Measurements from ENCODE around the gene SLC38A4.

SLC38A4 gene

DNA sequence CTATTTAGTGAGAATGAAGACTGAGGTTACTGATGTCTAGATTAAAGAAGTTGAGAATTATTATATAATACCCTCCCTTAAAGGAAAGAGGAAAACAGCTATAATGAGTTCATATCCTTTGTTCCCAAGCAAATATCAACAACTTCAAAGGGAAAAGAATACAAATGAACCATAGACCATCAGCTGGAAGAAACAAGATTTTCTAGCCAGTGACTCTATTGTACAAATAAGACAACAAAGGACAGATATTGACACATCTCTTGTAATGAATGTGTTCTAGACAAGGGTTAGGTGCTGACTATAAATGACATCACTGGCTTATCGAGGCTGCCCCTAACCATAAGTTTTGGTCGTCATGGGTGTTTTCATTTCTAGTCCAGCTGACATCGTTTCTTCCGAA lies 48.2 kb downstream of the SLC38A4 start:
- Histone ChIP-seq H3K36me3 (ENCODE audit: insufficient read depth, low read length) (no peaks in the 10 kb centered on the region), H3K9me3 (ENCODE audit: low read depth, low read length) (no peaks in the 10 kb centered on the region), H3K4me3 (no peak overlapping the region), H3K9ac (ENCODE audit: insufficient read length) (no peak overlapping the region), H3K27ac (no peak overlapping the region)
- no peak for DNase-seq (ENCODE audit: low read depth, low spot score)
- TF ChIP-seq FOXP2 (optimal IDR thresholded peaks at IDR 0.05; ENCODE audit: control extremely low read depth, extremely low read length, insufficient read depth) = no peak
- no peak for TF ChIP-seq EZH2 (IDR thresholded peaks at IDR 0.05)
- TF ChIP-seq POLR2AphosphoS5 (IDR thresholded peaks at IDR 0.05; ENCODE audit: borderline replicate concordance, low read depth, low read length) = no peak

DNA sequence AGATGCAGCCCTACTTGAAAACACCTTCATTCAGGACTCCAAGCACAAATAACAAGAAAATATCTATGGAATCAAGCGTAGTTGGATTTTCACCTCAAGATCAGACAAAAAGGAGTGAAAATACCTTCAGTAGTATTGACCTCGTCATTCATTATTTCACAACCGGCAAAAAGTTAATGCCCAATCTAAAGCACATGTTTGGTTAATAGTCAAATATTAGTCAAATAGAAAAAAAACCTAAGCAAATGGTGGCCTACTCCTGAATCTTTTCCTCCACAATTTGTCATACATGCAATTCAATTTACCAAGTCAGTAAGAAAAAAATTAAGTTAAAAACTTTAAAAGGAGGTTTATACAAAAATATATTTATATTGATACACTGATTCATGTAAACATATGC lies 50.0 kb downstream of the SLC38A4 start:
- Histone ChIP-seq H3K9ac (ENCODE audit: insufficient read length) (no peak overlapping the region), H3K9me3 (ENCODE audit: low read depth, low read length) (no peaks in the 10 kb centered on the region), H3K36me3 (ENCODE audit: insufficient read depth, low read length) (no peaks in the 10 kb centered on the region), H3K4me3 (no peak overlapping the region), H3K27ac (no peak overlapping the region)
- TF ChIP-seq FOXP2 (optimal IDR thresholded peaks at IDR 0.05; ENCODE audit: control extremely low read depth, extremely low read length, insufficient read depth) (no peak), POLR2AphosphoS5 (IDR thresholded peaks at IDR 0.05; ENCODE audit: borderline replicate concordance, low read depth, low read length) (no peak), EZH2 (IDR thresholded peaks at IDR 0.05) (no peak)
- DNase-seq (ENCODE audit: low read depth, low spot score) = no peak

DNA sequence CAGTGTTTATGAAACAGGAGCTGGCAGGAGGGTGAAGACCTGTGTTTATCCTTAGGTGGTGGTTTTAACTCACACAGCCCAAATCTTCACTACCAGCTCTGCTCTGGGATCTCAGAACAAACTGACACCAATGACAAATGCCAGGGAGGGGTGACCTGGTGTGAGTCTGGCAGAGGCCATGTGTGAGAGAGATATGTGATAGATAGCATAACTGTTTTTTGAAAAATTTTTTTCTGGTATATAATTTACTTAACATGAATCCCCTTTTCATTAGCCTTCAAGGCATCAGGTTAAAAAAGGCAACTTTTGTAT lies 51.5 kb downstream of the SLC38A4 start:
- Histone ChIP-seq H3K9ac (ENCODE audit: insufficient read length) (peak overlapping the region; percentile 14), H3K27ac (peak overlapping the region; percentile 4; the same call in 1 of the 2 replicates), H3K9me3 (ENCODE audit: low read depth, low read length) (no peaks in the 10 kb centered on the region), H3K36me3 (ENCODE audit: insufficient read depth, low read length) (no peaks in the 10 kb centered on the region), H3K4me3 (no peak overlapping the region)
- TF ChIP-seq POLR2AphosphoS5 (IDR thresholded peaks at IDR 0.05; ENCODE audit: borderline replicate concordance, low read depth, low read length) (no peak), FOXP2 (optimal IDR thresholded peaks at IDR 0.05; ENCODE audit: control extremely low read depth, extremely low read length, insufficient read depth) (no peak), EZH2 (IDR thresholded peaks at IDR 0.05) (no peak)
- no peak for DNase-seq (ENCODE audit: low read depth, low spot score)

DNA sequence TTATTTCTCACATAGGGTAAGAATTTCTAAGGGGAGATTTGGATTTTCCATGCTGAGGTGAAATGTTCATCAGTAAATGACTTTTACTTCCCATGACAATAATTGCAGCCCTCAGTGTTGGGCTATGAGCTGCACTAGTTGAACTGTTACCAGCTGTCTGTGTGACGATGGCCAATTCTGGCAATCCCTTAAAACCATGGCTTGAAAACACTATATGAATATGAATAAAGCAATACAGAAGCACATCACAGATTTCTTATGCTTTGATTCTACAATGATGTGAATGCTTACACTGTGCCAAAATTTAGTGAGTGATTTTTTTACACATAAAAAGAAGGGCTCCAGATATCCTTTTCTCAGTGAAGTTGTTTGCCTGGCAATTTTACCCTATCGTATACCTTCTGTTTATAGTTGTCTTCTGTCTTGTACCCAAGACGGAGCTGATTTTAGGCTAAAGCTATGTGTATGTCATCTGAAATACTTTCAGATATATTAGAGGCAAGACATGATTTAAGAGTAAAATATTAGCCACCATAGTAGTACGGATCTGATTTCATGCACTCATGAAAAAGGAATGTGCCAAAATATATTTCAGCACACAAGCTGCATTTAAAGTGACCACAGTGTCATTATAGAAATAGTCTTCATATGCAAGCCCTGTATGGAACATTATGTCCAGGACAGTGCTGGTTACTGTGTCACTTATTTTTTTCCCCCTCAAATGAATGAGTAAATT lies 52.0 kb downstream of the SLC38A4 start:
- no peak overlapping the region for H3K4me3 ChIP-seq
- DNase-seq (ENCODE audit: low read depth, low spot score) = no peak
- H3K27ac ChIP-seq = peak overlapping the region; percentile 7; the same call in 1 of the 2 replicates
- H3K9me3 ChIP-seq (ENCODE audit: low read depth, low read length) = no peaks in the 10 kb centered on the region
- H3K9ac ChIP-seq (ENCODE audit: insufficient read length) = peak overlapping the region; percentile 14
- no peaks in the 10 kb centered on the region for H3K36me3 ChIP-seq (ENCODE audit: insufficient read depth, low read length)
- no peak for TF ChIP-seq FOXP2 (optimal IDR thresholded peaks at IDR 0.05; ENCODE audit: control extremely low read depth, extremely low read length, insufficient read depth)
- no peak for TF ChIP-seq EZH2 (IDR thresholded peaks at IDR 0.05)
- no peak for TF ChIP-seq POLR2AphosphoS5 (IDR thresholded peaks at IDR 0.05; ENCODE audit: borderline replicate concordance, low read depth, low read length)

DNA sequence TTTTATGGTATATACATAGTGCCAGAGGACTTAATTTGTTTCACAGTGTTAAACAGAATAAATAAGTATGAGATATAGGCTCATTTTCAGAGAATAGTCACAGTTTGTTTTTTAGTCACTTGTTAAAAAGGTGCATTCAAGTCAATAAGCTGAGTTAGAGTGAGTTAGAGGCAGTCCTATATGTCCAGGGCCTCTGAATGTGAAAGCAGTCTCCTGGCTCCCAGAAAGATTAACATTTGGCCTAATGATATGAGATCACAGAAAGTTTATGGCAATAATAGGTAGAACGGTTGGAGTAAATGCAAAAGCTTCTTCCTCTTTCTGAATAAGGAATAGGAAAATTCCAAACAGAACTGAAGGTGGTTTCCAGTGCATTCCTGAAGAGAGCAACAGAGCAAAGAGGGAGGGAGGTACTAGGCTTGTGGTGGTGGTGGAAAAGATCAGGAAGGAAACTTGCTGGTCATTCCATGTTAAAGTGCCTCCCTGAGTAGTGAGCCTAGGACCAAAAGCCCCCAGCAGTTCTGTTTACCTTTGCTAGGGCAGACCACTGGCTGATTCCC lies 54.4 kb downstream of the SLC38A4 start:
- TF ChIP-seq FOXP2 (optimal IDR thresholded peaks at IDR 0.05; ENCODE audit: control extremely low read depth, extremely low read length, insufficient read depth) (no peak), EZH2 (IDR thresholded peaks at IDR 0.05) (no peak), POLR2AphosphoS5 (IDR thresholded peaks at IDR 0.05; ENCODE audit: borderline replicate concordance, low read depth, low read length) (no peak)
- H3K9me3 ChIP-seq (ENCODE audit: low read depth, low read length) = no peaks in the 10 kb centered on the region
- H3K9ac ChIP-seq (ENCODE audit: insufficient read length) = peak overlapping the region; percentile 67
- no peaks in the 10 kb centered on the region for H3K36me3 ChIP-seq (ENCODE audit: insufficient read depth, low read length)
- peak overlapping the region; percentile 98 for H3K27ac ChIP-seq
- H3K4me3 ChIP-seq = peak overlapping the region; percentile 71
- DNase-seq (ENCODE audit: low read depth, low spot score) = no peak

DNA sequence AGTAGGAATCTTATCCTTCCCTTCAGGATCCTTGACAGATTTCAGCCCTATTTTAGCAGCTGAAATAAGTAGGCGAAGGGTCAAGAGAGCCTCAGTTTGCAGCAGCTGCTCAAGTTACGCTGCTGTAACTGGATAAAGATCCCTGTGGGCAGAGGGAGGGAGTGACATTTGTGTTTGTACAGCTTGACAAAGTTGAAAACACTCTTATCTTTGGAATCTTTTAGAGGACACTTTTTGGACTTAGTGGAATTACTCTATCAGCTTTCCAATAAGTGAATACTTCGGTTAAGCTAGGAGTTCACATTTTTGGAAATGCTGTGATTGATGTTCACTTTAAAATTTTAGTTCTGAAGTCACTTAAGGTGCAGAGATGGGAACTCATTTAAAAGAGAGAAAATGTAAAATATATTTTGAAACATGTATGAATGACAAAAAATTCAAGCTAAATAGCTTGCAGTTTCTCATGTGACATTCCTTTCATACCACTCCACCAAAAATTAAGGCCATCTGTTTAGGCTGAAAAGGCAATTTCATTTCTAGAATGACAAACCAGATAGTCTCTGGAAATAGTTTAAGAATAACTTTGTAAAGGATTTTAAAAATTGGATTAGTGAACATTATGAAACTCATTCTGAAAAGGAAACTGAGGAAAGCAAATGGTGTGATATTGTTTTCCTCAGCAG lies 55.2 kb downstream of the SLC38A4 start:
- Histone ChIP-seq H3K36me3 (ENCODE audit: insufficient read depth, low read length) (no peaks in the 10 kb centered on the region), H3K9me3 (ENCODE audit: low read depth, low read length) (no peaks in the 10 kb centered on the region), H3K4me3 (peak overlapping the region; percentile 71), H3K9ac (ENCODE audit: insufficient read length) (peak overlapping the region; percentile 67), H3K27ac (peak overlapping the region; percentile 98)
- DNase-seq (ENCODE audit: low read depth, low spot score) = no peak
- TF ChIP-seq FOXP2 (optimal IDR thresholded peaks at IDR 0.05; ENCODE audit: control extremely low read depth, extremely low read length, insufficient read depth) (no peak), POLR2AphosphoS5 (IDR thresholded peaks at IDR 0.05; ENCODE audit: borderline replicate concordance, low read depth, low read length) (no peak), EZH2 (IDR thresholded peaks at IDR 0.05) (no peak)

DNA sequence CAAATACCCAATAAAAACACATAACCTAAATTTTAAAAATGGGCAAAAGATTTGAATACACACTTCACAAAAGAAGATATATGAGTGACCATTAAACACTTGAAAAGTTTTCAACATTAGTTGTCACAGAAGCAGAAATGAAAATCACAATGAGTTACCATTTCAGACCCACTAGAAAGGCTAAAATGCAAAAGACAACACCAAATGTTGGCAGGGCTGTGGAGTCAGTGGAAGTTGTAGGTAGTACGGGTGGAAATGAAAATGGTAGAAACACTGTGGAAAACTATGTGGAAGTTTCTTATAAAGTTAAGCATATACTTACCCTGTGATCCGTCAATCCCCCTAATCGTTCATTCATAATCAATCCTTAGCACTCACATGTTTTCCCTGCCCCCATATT lies 61.8 kb downstream of the SLC38A4 start:
- no peaks in the 10 kb centered on the region; the same call in 1 of the 2 replicates for H3K9me3 ChIP-seq (ENCODE audit: low read depth, low read length)
- H3K36me3 ChIP-seq (ENCODE audit: insufficient read depth, low read length) = no peaks in the 10 kb centered on the region
- H3K4me3 ChIP-seq = no peak overlapping the region
- TF ChIP-seq FOXP2 (optimal IDR thresholded peaks at IDR 0.05; ENCODE audit: control extremely low read depth, extremely low read length, insufficient read depth) = no peak
- no peak for TF ChIP-seq POLR2AphosphoS5 (IDR thresholded peaks at IDR 0.05; ENCODE audit: borderline replicate concordance, low read depth, low read length)
- no peak for TF ChIP-seq EZH2 (IDR thresholded peaks at IDR 0.05)
- DNase-seq (ENCODE audit: low read depth, low spot score) = no peak
- no peak overlapping the region for H3K27ac ChIP-seq
- no peak overlapping the region for H3K9ac ChIP-seq (ENCODE audit: insufficient read length)

DNA sequence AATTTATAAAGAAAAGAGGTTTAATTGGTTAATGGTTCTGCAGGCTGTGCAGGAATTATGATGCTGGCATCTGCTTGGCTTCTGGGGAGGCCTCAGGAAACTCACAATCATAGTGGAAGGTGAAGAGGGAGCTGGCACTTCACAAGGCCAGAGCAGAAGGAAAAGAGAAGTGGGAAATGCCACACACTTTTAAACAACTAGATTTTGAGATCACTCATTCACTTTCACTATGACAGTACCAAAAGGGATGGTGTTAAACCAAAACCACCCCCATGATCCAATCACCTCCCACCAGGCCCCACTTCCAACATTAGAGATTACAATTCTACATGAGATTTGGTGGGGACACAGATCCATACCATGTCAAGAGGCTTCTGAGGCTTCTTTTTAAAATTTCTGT lies 62.6 kb downstream of the SLC38A4 start:
- no peak overlapping the region for H3K27ac ChIP-seq
- DNase-seq (ENCODE audit: low read depth, low spot score) = no peak
- TF ChIP-seq FOXP2 (optimal IDR thresholded peaks at IDR 0.05; ENCODE audit: control extremely low read depth, extremely low read length, insufficient read depth) (no peak), EZH2 (IDR thresholded peaks at IDR 0.05) (no peak), POLR2AphosphoS5 (IDR thresholded peaks at IDR 0.05; ENCODE audit: borderline replicate concordance, low read depth, low read length) (no peak)
- H3K36me3 ChIP-seq (ENCODE audit: insufficient read depth, low read length) = no peaks in the 10 kb centered on the region
- H3K9ac ChIP-seq (ENCODE audit: insufficient read length) = no peak overlapping the region
- H3K4me3 ChIP-seq = no peak overlapping the region
- H3K9me3 ChIP-seq (ENCODE audit: low read depth, low read length) = no peaks in the 10 kb centered on the region; the same call in 1 of the 2 replicates

All from SK-N-MC (cell line).